SK-N-MC (cell line): ENCODE results near the gene RASL11B.
A peak's percentile ranks its signal among the peaks of the same experiment; 100 is the strongest.

Source experiments
- DNase-seq: peaks from one replicate; pipeline ENCODE4 v3.0.0-alpha.2; 2011; ENCODE audit warnings: low read depth, low spot score
- H3K27ac ChIP-seq: fragments of 200-600 bp; sonication (generic); 2 replicates; pipeline ENCODE4 v1.5.1; 2016; ENCODE audit warnings: mixed run types
- H3K36me3 ChIP-seq: fragments of 200-600 bp; sonication (generic); 2 replicates; pipeline ENCODE4 v1.6.1; 2017; ENCODE audit warnings: antibody characterized with exemption, low read length, mixed read lengths; ENCODE audit not compliant: insufficient read depth
- H3K4me3 ChIP-seq: fragments of 200-600 bp; sonication (generic); 2 replicates; pipeline ENCODE4 v1.5.1; 2016
- H3K9ac ChIP-seq: fragments of 200-600 bp; sonication (generic); 2 replicates; pipeline ENCODE4 v1.8.0; 2017; ENCODE audit warnings: mixed run types, mixed read lengths; ENCODE audit not compliant: insufficient read length
- H3K9me3 ChIP-seq: fragments of 200-600 bp; sonication (generic); 2 replicates; pipeline ENCODE4 v1.6.1; 2017; ENCODE audit warnings: low read depth, mild to moderate bottlenecking, antibody characterized with exemption, low read length, moderate library complexity, mixed read lengths
- EZH2 ChIP-seq: fragments of 200-600 bp; sonication (generic); IDR thresholded peaks from one replicate; pipeline ENCODE4 v1.6.1; 2017; ENCODE audit warnings: antibody characterized with exemption
- FOXP2 ChIP-seq: optimal IDR thresholded peaks from 2 replicates; pipeline ENCODE3; 2011; ENCODE audit warnings: mild to moderate bottlenecking, moderate library complexity; ENCODE audit not compliant: insufficient read depth; ENCODE audit errors: extremely low read length, control extremely low read depth
- POLR2AphosphoS5 ChIP-seq: IDR thresholded peaks from 2 replicates; pipeline ENCODE4 v1.6.1; 2012; ENCODE audit warnings: mild to moderate bottlenecking, low read depth, low read length, borderline replicate concordance

Gene RASL11B

GRCh38 chr4:52863324-52863723, 1.2 kb downstream of the RASL11B start:
- Histone ChIP-seq H3K9me3 (no peaks in the 10 kb centered on the region), H3K36me3 (no peaks in the 10 kb centered on the region), H3K27ac (no peak overlapping the region), H3K4me3 (no peak overlapping the region), H3K9ac (no peak overlapping the region)
- no peak for DNase-seq
- TF ChIP-seq POLR2AphosphoS5, result no peak
- no peak for TF ChIP-seq FOXP2
- TF ChIP-seq EZH2, result no peak

GRCh38 chr4:52864793-52865192, 2.7 kb downstream of the RASL11B start:
- no peak overlapping the region for H3K27ac ChIP-seq
- H3K9me3 ChIP-seq, result no peaks in the 10 kb centered on the region
- H3K9ac ChIP-seq, result no peak overlapping the region
- no peaks in the 10 kb centered on the region for H3K36me3 ChIP-seq
- peak overlapping the region; percentile 18; the same call in 1 of the 2 replicates for H3K4me3 ChIP-seq
- TF ChIP-seq EZH2 (no peak), POLR2AphosphoS5 (peak; percentile 37; the same call in 1 of the 2 replicates), FOXP2 (peak; percentile 31)
- DNase-seq, result peak; percentile 30

- TF ChIP-seq EZH2, result no peak
- no peak for TF ChIP-seq FOXP2
- no peak for TF ChIP-seq POLR2AphosphoS5
- Histone ChIP-seq H3K9me3 (no peaks in the 10 kb centered on the region), H3K4me3 (no peak overlapping the region), H3K27ac (no peak overlapping the region), H3K9ac (no peak overlapping the region), H3K36me3 (no peaks in the 10 kb centered on the region)
- no peak for DNase-seq
Measured at GRCh38 chr4:52865300-52865699, 3.2 kb downstream of the RASL11B start.

GRCh38 chr4:52866734-52867133, 4.6 kb downstream of the RASL11B start:
- Histone ChIP-seq H3K4me3 (no peak overlapping the region), H3K9me3 (no peaks in the 10 kb centered on the region), H3K9ac (no peak overlapping the region), H3K36me3 (no peaks in the 10 kb centered on the region), H3K27ac (no peak overlapping the region)
- TF ChIP-seq EZH2 (no peak), POLR2AphosphoS5 (no peak), FOXP2 (no peak)
- DNase-seq, result no peak

- no peaks in the 10 kb centered on the region for H3K36me3 ChIP-seq
- no peak overlapping the region for H3K4me3 ChIP-seq
- H3K9me3 ChIP-seq, result no peaks in the 10 kb centered on the region
- H3K9ac ChIP-seq, result no peak overlapping the region
- TF ChIP-seq FOXP2 (no peak), EZH2 (no peak), POLR2AphosphoS5 (no peak)
- DNase-seq, result no peak
- no peak overlapping the region for H3K27ac ChIP-seq
Measured at GRCh38 chr4:52867163-52867562, 5.0 kb downstream of the RASL11B start.

- Histone ChIP-seq H3K27ac (no peak overlapping the region), H3K9ac (no peak overlapping the region), H3K9me3 (no peaks in the 10 kb centered on the region), H3K4me3 (no peak overlapping the region), H3K36me3 (no peaks in the 10 kb centered on the region)
- no peak for DNase-seq
- TF ChIP-seq POLR2AphosphoS5, result no peak
- TF ChIP-seq FOXP2, result no peak
- no peak for TF ChIP-seq EZH2
Measured at GRCh38 chr4:52868133-52868532, 6.0 kb downstream of the RASL11B start.

GRCh38 chr4:52869196-52869595, 7.1 kb downstream of the RASL11B start:
- TF ChIP-seq FOXP2 (no peak), EZH2 (no peak), POLR2AphosphoS5 (no peak)
- H3K9ac ChIP-seq, result no peak overlapping the region
- H3K4me3 ChIP-seq, result no peak overlapping the region
- DNase-seq, result no peak
- no peak overlapping the region for H3K27ac ChIP-seq
- H3K9me3 ChIP-seq, result no peaks in the 10 kb centered on the region
- H3K36me3 ChIP-seq, result no peaks in the 10 kb centered on the region

- no peaks in the 10 kb centered on the region for H3K36me3 ChIP-seq
- TF ChIP-seq EZH2, result no peak
- no peak for TF ChIP-seq FOXP2
- no peak for TF ChIP-seq POLR2AphosphoS5
- DNase-seq, result no peak
- H3K9ac ChIP-seq, result no peak overlapping the region
- H3K4me3 ChIP-seq, result no peak overlapping the region
- H3K27ac ChIP-seq, result no peak overlapping the region
- H3K9me3 ChIP-seq, result no peaks in the 10 kb centered on the region
Measured at GRCh38 chr4:52869656-52870055, 7.5 kb downstream of the RASL11B start.

GRCh38 chr4:52870225-52870624, 8.1 kb downstream of the RASL11B start:
- no peak overlapping the region for H3K4me3 ChIP-seq
- TF ChIP-seq FOXP2 (no peak), EZH2 (no peak), POLR2AphosphoS5 (no peak)
- no peaks in the 10 kb centered on the region for H3K36me3 ChIP-seq
- no peak overlapping the region for H3K9ac ChIP-seq
- DNase-seq, result no peak
- H3K27ac ChIP-seq, result no peak overlapping the region
- no peaks in the 10 kb centered on the region for H3K9me3 ChIP-seq
